ENCODE measurements around the gene SPTLC1.

Gene SPTLC1

DNA sequence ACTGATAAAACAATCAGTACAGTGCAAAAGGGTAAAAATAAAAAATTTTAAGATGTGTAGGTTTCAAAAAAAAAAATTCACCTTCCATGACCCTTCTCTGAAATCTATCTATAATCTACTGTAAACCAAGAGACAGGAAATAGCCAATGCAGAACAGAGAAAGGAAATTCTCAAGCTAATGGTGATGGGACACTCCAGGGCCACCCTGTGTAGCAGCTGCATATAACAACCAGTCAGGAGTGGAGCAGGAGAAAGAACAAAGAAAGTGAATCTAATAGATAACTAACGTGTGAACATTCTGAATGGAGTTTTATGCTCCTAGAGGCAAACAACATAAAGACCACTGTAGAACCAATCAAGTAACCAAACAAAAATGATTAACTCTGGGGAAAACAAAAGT lies 16.6 kb downstream of the SPTLC1 start:
- DNase-seq (ENCODE audit: low read depth in 3 of 3, low spot score in 1 of 3): no peak

DNA sequence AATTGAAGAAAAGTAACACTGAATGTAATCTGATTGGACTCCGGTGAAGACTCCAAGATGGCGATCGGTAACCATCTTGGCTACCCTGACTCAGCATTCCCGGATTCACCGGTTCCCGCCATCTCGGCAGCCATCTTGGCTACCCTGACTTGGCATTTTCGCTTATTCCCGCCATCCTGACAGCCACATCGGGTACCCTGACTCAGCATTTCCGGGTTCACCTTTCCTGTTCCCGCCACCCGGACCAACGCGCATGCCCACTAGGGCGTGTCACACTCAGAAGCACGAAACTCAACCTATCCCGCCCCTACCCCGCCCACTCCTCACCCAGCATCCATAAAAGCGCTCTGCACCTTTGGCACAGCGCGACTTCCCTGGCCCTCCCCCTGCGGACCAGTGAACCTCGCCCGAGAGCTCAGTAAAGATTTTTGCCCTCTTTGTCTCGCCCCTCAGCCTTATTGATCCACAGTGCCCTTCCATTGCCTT lies 17.2 kb downstream of the SPTLC1 start:
- DNase-seq (ENCODE audit: low read depth in 3 of 3, low spot score in 1 of 3): peak in 2 of 3 donors; percentile 12 to 44

DNA sequence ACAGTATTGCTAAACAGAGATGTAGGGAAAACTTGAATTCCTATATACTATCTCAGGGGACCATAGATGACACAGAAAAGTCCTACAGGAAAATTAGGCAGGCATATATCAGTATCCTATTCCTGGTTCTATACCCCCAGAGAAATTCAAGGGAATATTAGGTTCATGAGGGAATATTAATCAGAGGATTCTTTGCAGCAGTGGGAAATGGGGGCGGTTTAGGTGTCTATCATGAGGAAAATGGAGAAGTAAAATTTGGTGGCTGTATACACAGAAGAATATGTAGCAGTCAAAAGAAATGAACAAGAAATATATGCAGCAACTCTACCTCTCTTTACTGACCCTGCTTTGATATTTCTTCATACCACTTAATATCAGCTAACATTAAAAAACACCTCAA lies 20.0 kb downstream of the SPTLC1 start:
- DNase-seq (ENCODE audit: low read depth in 3 of 3, low spot score in 1 of 3): no peak

DNA sequence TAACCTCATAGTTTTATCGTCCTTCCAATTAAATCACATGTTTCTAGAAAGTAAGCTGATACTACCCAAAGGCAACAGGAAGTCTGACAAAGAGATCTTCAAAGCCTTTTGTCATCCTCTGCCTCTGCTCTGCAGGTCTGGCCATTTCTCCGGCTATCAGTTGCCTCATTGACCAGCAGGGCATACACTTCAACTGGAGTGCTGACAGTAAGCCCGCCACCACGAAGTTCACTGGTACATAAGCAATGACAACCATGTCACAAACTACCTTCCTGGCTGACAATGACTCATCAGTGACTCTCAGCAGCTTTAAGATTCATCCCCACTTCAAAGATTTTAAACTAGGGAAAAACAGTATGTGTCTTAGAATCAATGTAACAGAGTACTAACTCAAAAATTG lies 20.6 kb downstream of the SPTLC1 start:
- no peak for DNase-seq (ENCODE audit: low read depth in 3 of 3, low spot score in 1 of 3)

DNA sequence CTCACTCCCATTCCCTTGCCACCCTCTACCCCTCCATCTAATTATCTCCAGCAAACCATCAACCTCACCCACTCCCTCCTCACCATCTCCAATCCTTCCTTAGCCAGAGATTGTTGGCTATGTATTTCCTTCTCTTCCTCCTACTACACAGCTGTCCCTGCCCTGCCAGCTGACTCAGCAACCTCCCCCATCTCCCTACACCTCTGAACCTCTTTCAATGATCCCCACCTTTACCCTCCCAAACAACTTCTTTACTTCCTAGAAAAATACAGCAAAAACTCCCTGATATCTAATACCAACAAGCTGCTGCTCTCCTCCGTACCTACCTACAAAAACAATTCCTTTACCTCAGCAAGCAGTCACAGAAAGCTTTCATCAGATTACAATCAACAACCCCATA lies 37.3 kb downstream of the SPTLC1 start:
- no peak for DNase-seq (ENCODE audit: low read depth in 3 of 3, low spot score in 1 of 3)

DNA sequence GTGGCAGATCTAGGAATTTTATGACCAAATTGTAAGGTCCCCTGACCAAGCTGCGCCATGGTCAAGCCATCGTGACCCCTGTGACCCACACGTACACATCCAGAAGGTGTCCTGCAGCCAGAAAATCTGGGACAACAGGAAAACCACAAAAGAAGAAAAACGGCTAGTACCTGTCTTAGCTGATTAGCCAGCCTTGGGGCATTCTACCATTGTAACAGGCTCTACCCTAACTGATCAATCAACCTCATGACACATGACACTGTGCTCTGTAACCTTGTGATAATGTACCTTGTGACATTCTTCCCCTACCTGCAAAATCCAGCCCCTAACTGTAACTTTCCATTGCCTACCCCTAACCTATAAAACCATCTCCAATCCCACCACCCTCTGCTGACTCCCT lies 43.6 kb downstream of the SPTLC1 start:
- DNase-seq (ENCODE audit: low read depth in 3 of 3, low spot score in 1 of 3): no peak

- no peak for DNase-seq (ENCODE audit: low read depth in 3 of 3, low spot score in 1 of 3)
Measured at GRCh38 chr9:92066168-92066567, 49.0 kb downstream of the SPTLC1 start.

DNA sequence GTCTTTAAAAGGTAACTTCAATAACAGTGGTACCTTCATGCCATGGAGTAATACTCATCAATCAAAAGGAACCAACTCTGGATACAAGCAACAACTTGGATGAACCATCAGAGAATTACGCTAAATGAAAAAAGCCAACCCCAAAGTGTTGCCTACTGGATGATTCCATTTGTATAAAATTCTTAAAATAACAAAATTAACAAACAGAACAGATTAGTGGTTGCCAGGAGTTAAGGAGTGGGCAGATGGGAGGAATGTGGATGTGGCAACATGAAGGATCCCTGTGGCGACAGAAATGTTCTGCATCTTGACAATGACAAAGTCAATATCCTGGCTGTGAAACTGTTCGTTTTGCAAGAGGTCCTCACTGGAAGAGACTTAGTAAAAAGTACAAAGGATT lies 50.5 kb downstream of the SPTLC1 start:
- DNase-seq (ENCODE audit: low read depth in 3 of 3, low spot score in 1 of 3): no peak

GRCh38 chr9:92061184-92061583 lies 54.0 kb downstream of the SPTLC1 start:
- DNase-seq (ENCODE audit: low read depth in 3 of 3, low spot score in 1 of 3): no peak

DNA sequence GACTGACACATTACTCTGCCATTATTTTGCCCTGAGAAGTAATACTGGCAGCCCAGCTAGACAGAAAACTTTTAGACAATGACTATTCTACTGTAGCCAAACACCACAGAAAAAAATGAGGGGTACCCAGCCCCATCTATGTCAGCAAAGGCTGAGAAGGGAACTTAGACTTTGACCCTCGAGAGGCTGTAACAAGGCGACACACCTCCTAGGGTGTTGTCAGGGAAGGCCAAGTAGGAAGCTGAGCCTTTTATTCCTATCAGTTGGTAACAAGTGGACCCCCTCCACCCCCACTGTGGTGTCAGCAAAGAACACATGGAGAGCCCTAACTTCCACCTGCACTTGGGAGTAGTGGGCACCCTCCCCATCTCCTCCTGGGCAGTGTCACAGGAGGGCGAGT lies 55.6 kb downstream of the SPTLC1 start:
- no peak for DNase-seq (ENCODE audit: low read depth in 3 of 3, low spot score in 1 of 3)

DNA sequence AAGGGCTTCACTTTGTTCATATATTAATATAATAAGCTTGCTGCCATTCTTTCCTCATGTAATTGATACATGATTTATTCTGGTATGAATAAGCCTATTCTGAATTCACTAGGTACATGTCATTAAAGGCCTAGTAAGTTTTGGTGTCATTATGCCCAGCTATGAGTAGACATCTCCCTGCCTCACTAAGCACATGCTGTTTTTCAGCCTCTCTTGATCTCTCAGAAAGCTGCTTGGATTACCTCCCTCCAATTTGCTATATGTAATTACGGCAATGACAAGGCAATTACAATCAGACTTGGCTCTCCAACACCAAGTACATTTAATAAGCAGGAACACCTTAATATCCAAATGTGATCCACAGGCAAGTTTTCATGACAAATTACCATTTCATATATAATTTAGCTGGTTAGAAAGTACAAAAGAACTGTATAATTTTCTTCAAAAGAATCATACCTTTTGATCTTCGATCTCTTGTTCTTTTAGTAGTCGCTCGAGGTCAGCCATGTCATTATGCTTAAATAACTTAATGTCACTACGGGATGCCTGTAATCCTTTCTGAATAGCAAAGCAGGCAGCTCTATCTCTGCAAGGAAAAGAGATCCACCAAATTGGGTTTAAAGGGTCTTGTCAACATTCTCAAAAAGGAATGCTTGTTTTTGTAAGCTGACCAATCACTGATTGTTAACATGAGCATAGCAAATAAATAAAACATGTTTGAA lies 56.3 kb downstream of the SPTLC1 start:
- no peak for DNase-seq (ENCODE audit: low read depth in 3 of 3, low spot score in 1 of 3)

DNA sequence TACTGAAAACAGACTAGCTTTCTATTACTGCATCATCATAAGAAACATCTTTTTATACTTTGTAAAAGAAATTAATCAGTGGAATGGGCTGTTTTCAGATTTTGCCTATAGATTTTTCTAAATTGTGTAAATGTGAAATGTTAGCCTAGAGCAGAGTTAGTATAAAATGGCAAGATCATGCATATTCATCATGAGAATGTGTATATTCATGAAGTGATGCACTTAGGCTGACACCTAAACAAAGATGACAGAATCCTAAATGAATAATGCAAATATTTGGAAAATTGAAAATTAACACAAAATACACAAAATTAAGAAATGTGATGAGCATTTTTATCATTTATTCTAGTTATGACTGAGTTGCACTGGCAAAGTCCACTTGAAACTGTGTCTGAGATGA lies 57.2 kb downstream of the SPTLC1 start:
- DNase-seq (ENCODE audit: low read depth in 3 of 3, low spot score in 1 of 3): no peak

DNA sequence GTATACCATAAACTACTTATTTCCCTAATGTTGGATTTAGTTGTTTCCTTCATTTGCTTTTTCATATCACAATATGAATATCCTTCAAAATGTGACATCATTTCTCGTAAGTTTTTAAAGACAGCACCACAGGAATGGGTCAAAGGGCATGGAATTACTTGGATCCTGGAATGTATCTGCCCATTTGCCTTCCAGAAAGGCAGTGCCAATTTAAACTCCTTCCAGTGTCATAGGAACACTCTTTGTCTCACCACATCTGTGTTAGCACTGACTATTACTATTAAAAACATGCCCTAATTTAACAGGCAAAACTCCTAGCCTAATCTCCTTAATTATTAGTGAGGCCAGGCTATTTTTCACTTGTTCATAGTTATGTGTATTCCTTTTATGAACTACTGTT lies 58.0 kb downstream of the SPTLC1 start:
- no peak for DNase-seq (ENCODE audit: low read depth in 3 of 3, low spot score in 1 of 3)

DNA sequence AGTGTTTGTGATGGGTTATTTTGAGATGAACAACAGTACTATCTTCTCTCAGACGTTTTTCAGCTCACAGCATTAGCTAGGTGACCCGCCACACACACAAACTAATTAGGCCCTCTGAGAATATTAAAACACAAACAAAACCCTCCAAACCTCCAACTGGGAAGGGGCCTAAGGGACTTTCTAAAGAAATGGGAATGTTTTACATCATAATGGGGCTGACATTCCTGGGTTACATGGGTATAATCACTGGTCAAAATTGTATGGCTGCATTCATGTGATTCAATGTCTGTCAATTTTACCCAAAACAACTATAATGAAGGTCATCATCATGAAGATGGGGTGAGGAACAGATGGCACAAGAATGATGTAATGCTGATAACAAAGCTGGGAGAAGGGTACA lies 59.6 kb downstream of the SPTLC1 start:
- DNase-seq (ENCODE audit: low read depth in 3 of 3, low spot score in 1 of 3): no peak

- DNase-seq (ENCODE audit: low read depth in 3 of 3, low spot score in 1 of 3): no peak
Measured at GRCh38 chr9:92048924-92049625, 66.1 kb downstream of the SPTLC1 start.

DNA sequence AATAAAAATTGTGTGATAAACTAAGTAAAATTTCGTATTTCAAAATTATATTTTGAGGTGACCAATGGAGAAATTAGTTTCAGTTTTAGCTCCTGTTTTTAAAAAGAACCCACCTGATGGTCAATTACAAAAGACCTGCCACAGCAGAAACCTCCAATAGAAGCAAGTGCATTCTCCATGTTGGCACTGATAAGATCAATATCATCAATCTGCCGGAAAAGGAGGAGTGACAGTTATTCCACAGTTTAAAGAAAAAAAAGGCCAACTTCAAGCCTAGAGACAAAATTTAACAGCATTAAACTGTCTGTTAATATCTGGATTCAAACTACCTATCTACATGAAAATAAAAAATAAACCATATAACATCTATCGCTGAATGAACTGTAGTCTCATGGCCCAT lies 67.7 kb downstream of the SPTLC1 start:
- DNase-seq (ENCODE audit: low read depth in 3 of 3, low spot score in 1 of 3): no peak

DNA sequence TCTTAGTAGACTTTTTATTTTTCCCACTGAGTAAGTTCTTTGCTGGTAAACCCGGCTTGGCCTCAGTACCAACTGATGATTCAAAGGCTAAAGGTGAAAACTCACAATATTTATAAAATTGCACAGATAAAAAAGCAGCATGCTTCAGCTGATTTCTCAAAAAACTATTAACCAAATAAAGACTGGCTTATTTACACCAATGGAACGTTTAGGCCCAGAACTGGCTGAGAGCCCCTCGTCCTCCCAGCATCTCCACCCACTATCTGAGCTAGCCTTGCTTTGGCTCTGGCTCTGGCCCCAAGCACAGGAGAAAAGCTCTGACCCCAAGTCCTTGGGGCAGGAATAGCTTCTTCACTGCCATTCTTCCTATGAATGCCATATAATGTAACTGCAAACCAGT lies 68.5 kb downstream of the SPTLC1 start:
- no peak for DNase-seq (ENCODE audit: low read depth in 3 of 3, low spot score in 1 of 3)

GRCh38 chr9:92044936-92045335 lies 70.3 kb downstream of the SPTLC1 start:
- DNase-seq (ENCODE audit: low read depth in 3 of 3, low spot score in 1 of 3): no peak

GRCh38 chr9:92043002-92043401 lies 72.2 kb downstream of the SPTLC1 start:
- no peak for DNase-seq (ENCODE audit: low read depth in 3 of 3, low spot score in 1 of 3)

- DNase-seq (ENCODE audit: low read depth in 3 of 3, low spot score in 1 of 3): no peak
Measured at GRCh38 chr9:92042260-92042659, 73.0 kb downstream of the SPTLC1 start.

- no peak for DNase-seq (ENCODE audit: low read depth in 3 of 3, low spot score in 1 of 3)
Measured at GRCh38 chr9:92036756-92037155, 78.5 kb downstream of the SPTLC1 start.

GRCh38 chr9:92036411-92036746 lies 78.8 kb downstream of the SPTLC1 start:
- no peak for DNase-seq (ENCODE audit: low read depth in 3 of 3, low spot score in 1 of 3)

All from stimulated activated CD4-positive, alpha-beta T cell treated with anti-CD3 and anti-CD28 coated beads, TNF-alpha, amount 100 ng/mL, for 1 hour (primary cell).